GM19468 (cell line): ENCODE data around the gene ST8SIA2.

ENCODE experiments used
- ATAC-seq: cut with Tn5 transposase; IDR thresholded peaks from one replicate; pipeline ENCODE4 v1.9.1; 2021; ENCODE audit warnings: mild to moderate bottlenecking, moderate library complexity, moderate number of reproducible peaks; ENCODE audit not compliant: unreplicated experiment; ENCODE audit errors: extremely low read depth

Gene ST8SIA2

DNA sequence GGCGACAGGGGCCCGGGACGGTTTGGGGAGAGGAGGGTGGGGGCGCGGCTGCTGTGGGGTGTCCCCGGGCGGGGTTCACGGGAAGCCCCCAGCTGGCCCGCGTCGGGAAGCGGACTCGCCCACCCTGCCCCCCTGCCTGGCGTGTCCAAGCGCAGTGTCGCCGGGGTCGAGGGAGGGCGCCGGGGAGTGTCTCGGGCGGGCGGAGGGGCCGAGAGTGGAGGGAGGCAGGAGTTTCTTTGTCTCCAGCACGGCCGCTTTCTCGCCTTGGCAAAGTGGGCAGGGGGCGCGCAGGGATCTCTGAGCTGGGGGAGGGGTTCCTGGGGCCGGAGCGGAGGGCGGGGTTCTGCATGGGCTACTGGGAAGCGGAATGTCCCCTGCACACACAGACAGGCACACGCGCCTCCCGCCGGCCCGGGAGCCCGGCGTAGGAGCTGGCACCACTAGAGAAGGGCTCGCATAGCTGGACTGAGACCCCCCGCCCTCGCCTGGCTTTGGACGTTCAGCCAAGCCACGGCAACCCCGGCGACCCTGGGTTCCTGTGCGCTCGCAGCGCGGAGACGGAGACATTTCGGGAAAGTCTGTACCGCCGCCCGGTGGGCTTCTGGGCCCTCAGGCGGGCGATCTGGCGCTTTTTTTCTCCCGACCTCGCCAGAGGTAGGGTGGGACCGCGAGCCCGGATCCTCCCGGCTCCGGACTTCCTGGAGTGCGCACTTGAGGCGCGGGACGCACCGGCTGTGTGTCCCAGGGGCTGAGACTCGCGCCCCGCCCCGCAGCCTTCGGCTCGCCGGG lies 822 bp downstream of the ST8SIA2 start:
- ATAC-seq, result no peak

DNA sequence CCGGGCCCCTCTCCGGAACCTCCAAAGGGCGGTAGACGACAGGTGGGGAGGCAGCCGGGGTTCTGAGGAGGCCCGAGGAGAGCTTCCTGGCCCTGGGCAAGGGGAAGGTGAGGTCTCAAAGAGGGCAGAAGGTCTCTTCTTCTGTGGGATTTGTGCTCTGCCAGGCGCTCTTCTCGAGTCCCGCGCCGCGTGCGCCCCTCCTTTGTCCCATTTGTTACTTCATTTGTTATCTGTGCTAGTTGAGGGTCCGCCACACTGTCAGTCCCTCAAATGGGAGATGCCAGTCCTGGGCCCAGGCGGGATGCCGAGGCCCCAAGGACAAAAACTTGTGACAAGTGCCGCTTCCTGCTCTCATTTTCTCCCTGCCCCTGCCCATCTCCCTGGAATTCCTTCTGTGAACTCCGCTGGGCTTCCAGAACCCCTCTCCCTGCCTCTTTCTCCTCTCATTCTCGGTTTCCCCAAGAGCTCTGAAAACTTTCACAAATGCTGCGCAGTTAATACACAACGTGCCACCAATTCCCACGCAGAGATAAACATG lies 1.5 kb downstream of the ST8SIA2 start:
- ATAC-seq, result no peak

DNA sequence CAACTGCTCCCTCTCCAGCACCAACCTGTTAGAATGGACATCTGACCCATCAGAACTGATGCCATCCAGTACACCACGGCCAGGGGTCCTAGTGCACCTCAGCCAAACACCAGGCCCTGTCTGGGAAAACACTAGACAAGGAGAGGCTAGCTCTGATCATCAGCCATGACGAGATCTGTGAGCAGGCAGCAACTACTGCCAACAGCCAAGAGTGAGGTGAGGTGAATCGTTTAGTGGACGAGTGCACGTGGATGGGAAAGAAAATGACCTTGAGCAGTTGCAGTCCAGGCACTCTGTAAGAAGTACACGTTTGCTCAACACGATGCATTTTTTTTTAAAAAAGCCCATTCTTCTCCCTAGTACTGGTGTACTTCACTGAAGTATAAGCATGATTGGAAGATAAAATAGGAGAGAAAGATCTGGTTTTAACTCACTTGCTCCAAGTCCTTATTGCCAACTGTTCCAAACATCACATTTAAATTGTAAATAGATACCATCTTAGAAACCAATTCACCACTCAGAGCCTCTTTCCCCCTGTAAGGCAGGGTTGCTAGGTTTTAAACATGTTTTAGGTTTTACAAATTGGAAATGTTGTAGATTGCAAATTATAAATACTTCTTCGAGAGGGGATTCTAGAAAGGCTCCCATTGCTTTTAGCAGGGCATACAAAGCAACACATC lies 5.7 kb downstream of the ST8SIA2 start:
- ATAC-seq, result no peak

DNA sequence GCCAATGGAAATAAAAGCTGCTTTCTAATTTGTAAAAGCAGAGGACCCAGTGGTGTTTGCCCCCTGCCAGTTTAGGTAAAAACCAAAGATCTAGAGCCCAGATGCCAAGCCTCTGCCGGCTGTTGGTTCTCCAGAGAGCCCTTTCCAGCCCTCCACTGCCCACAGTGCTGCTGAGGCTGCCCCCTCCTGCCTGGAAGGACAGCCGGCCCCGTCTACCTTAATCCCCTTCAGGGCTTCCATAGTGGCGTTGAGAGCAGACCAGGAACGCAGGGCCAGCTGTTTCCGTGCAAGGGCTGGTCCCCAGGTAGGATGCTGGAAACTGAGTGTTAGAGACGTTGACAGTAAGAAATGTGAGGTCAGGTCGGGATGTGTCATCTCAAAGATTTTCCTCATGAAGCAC lies 6.9 kb downstream of the ST8SIA2 start:
- no peak for ATAC-seq

DNA sequence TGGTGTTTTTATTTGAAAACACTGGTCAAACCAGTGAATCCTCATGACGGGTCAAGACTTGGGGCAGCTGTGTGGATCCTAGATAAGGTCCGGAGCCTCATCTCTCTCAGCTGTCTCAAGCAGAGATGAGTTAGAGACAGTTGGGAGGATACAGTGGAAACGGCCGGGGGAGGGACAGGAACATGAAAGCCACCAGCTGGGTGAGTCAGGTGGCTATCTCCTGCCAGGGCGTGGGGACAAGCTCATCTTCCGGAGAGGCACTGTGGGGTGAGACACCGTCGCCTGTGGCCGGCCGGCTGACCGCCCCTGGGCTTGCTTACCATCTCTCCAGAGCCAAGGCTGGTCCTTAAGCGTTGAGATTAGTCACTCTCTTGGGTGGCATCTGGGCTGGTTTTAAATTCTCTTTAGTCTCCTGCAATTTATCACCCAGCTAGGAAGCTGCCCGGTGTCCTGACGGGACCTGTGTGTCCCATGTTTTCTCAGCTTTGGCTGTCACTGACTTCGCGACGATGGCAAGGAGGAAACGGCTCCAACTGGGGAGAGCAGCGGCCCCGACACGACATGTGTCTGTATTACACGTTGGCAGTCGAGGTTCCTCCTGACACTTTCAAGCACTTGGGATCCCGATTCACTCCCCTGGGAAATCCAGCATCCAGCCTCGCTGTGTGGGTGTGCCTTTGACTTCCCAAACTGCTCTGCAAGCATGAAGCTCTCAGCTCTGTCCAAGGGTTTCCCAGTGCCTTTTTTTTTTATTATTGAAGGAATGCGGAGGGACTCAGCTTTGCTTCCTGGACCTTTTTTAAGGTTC lies 7.5 kb downstream of the ST8SIA2 start:
- no peak for ATAC-seq

DNA sequence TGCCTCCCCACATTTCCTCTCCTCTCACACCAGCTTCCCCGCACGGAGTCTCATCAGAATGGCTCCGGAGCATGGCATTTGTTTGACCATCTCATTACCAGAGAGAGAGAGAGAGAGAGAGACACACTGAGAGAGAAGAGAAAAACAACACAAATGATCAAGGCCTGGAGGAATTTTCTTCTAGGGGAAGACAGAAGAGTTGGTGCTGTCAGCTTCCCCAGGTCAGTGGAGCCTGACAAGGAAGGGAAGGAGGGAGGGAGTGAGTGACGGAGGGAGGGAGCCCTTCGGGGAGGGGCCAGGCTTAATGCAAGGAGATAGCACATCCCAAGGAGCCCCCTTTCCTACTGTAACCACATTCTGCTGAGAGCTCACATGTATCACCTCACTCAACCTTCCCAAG lies 9.1 kb downstream of the ST8SIA2 start:
- ATAC-seq, result no peak

DNA sequence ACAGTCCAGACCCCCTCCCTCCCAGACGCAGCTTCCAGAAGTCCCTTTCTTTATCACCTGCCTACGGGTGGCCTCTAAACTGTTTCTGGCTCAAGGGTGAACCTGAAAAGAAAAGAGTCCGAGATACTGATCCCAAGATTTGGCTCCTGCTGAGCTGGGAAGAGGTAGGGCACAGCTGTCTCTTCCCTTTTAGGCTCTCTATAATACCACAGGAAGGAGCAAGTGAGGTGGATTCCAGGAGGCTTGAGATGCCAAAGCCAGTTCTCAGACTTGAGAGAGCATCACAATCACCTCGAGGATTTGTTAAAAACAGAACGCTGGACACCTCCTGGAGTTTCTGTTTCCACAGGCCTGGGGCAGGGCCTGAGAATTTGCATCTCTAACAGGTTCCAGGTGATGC lies 12.3 kb downstream of the ST8SIA2 start:
- no peak for ATAC-seq

DNA sequence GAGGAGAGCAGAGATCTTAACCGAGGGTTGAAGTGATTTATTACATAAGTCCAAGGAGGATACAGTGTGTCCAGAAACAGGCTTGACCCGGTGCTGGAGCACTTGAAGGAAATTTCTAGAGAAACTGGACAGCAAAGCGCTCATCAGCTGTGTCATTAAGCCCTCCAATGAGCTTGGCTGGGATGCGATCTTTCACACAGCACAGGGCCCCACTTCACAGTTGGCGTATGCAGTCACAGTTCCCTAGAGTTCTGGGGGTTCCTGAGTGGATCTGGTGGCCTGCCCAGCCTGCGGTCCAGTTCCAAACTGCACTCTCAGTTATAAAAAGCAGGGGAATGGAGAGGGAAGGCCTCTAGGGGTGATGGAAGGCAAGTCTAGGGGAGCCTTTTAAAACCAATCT lies 13.6 kb downstream of the ST8SIA2 start:
- no peak for ATAC-seq

DNA sequence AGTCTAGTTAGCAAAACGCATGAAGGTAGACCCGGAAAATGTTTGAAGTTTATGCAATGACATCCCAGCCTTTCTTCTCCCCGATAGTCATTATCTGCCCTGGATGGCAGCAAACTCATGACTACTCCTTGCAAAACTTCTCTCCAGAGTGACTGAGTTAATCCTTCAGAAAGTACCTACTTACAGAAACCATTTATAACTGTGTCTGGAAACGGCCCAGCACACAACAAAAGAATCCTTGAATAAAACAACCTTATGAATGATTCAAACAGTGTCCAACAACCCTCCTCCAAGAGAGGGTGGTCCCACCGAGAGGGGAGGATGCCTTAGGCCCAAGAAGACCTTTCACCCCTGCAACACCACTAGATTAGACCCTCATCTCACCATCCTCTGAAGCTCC lies 14.2 kb downstream of the ST8SIA2 start:
- ATAC-seq, result no peak

DNA sequence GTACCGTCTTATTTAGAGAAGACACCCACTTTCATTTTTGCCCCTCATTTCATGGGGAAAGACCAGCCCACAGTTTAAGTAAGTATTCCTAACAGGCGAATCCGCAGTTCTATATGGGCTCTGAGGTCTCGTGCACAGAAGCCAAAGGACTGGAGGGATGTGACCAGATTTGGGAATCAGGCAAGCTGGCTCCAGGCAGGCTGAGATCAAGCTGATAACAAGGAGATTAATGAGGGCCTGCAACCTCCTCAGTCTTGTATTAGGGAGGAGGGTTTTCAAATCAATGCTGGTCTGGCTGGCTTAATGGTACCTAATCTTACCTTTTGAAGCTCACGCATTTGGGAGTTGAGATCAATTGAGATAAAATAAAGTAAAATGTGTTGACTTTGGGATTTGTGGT lies 15.3 kb downstream of the ST8SIA2 start:
- no peak for ATAC-seq

DNA sequence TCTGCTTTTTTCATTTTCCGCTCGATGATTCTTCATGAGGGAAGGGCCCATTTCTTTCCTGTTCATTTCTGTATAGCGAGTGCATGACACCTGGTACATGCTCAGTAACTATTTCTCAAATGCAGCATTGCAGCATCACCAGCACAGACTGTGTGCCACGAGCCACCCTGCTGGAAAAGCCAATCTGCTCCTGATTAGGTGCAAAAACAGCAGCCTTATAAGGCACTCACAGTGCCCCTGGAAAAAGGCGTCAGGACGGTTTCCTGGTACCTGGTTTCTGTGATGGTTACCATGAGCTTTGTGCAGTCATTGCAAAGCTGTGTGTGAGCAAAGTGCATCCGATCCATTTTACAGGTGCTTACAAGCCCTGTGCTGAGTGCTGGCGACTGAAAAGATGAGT lies 15.8 kb downstream of the ST8SIA2 start:
- ATAC-seq, result no peak

DNA sequence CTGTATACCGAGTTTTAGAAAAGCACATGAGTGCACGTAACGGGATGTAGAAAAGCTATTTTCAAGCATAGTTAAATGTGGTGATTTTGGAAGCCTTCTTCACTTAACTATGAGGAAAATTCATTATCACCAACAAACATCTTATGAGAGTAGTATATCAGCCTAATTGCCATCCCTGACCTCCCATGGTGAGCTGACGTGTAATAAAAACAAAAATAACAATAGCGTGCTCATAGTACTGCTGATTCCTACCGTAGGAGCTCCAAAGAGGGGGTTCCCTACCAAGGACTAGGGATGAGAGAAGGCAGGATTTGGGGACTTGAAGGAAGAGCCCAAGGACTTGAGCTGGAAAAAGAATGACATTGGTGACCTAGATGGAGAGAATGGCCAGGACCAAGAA lies 16.9 kb downstream of the ST8SIA2 start:
- ATAC-seq, result no peak

DNA sequence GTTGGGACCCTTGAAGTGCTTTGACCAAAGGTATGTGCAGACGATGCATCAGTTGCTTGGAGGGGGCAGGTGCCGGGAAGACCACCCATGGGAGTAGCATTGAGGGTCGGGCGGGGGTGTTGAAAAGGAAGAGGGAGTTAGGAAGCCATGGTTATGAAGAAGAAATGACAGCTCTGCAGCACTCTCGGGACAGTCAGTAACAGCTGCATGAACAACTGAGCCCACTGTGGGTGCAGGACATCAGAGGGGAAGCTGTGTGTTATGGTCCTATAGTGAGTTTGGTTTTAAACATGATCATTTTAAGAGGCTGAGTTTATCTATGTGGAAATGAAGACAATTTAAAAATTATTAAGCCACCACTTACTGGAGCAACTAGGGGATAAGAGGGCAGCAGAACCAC lies 17.6 kb downstream of the ST8SIA2 start:
- no peak for ATAC-seq

DNA sequence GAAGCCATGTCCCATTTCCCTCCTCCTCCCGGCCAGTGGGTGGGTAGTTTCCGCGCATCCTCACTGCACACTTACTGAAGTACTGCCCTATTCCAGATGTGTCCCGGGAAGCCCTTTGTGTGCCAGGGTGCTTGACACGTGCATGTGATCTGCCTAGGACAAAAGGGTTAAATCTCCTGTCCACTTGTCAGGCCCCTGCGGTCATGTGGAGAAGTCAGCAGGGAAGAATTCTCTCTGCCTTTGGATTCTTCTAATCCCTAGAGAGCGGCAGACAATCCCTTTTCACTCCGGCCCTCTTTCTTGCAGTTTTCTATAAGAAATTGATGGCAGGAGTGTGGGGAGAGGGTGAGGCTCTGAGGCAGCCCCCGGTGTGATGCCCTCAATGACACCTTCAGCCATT lies 19.8 kb downstream of the ST8SIA2 start:
- no peak for ATAC-seq

DNA sequence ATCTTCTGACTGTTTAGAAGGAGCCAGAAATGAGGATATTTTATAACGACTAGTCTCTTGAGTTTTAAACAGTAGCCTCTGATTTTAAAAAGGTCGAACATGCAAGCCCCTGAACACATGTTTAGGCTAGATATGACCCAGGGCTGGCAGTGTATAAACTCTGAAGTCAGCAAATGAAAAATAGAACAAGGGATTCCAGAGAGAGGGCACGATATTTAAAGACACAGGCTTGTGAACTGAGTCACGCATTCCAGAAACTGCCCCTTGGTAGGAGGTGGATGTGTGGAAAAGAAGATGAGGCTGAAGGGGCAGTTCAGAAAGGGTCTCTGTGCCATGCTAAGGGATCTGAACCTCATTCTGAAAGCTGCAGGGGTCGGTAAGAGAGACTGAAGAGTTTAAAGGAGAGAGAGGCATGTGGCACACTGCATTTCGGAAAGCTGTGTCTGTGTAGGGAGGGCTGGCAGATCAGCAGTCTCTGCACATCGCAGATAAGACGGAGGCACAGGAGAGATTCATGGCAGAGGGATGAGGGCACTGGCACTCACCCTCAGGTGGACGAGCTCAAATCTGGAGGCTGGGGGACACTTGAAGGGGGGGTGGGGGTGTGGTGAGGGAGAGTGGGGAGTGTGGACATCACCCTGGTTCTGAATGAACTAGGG lies 22.1 kb downstream of the ST8SIA2 start:
- no peak for ATAC-seq

DNA sequence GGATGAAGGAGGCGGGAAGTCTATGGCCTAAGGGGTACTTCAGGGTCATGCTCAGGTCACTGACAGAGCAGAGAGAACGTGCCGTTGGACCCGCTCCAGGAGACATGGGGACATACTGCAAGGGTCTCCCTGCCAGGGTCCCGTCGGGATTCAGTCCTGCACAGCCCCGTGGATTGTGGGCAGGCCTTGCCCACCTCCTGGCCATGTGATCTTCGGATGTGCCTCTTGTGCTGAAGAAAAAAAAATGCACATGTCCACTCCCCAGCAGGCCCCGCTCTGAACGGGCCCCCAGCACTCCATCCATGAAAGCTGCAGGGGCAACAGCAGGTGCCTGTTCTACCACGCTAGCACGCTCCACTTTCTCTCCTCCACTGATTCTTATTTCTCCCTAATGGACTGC lies 22.9 kb downstream of the ST8SIA2 start:
- ATAC-seq, result no peak

DNA sequence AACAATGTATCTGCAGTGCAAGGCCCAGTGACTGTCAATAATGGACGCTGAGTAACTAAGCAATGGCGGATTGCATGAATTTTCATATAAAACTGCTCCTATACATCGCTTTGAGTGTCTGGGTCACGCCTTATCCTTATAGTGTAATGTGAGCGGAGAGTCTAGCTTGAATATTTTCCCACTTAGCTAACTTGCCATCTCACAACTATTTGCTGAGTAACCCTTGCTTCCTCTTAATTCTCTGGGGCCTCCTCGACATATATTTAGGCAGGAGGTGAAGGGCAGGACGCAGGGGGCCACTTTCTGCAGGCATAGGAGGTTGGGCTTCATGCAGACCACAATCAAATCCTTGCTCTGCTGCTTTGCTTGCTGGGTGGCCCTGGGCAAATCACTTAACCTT lies 24.0 kb downstream of the ST8SIA2 start:
- ATAC-seq, result no peak

DNA sequence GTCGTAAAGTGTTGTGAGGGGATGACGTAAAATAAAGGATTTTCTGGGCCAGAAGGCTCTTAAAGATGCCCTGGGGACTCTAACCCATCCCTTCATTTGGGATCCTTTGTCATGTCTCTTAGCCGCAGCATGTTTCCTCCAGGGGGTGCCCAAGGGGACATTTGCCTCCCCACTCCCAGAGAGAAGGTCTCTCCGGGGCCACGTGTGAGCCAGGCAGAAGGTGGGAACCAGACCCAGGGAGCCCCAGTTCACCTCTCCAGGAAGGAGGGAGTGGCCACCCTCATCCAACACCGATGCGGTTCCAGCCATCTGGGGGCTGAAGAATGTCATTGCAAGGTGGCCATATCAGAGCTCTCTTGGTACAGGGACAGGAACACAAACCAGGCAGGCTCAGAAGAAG lies 25.2 kb downstream of the ST8SIA2 start:
- ATAC-seq, result no peak

DNA sequence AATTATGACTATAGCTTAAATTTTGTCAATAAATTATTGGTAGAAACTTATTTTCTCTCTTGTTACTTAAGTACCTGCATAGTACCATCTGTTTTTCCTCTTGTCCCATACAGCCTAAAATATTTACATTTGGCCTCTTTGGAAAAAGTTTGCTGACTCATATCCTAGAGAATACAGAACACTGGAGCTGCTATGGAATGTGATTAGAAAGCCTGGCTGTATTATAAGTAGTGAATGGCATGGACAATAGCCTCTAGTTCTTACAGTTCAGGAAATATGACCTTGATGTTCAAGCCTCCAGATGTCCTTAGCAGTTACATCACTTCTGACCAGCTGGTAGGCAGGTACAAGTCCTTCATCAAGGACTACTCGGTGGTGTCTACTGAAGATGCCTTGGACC lies 28.3 kb downstream of the ST8SIA2 start:
- ATAC-seq, result no peak

DNA sequence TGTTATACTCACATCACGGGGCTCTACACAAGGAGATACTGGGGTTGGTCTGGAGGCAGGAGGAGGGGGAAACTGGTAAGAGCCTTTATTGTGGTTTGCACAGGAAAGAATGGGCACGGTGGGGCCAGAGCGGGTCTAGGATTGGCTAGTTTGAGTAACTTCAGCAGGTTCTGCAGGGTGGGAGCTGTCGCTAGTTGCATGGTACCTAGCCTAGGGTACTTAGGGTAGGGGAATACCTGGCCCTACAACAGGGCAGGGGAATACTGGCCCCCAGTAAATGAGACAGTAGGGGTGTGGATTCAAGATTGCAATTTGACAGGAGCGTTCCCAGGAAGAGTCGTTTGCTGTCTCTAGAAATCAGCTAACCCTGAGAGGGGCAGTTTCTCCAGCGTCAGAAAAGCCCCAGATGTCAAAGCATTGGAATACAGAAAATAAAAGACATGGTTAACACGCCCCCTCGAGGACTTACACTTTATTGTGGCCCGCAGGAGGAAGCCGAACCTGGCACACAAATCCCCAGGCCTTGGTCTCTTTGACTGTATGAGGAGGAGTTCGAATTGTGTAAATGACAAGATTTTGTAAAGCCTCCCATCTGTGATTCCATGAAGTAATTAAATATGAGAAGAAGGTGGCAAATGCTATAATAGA lies 32.0 kb downstream of the ST8SIA2 start:
- no peak for ATAC-seq
